HepG2 (cell line): Measurements from ENCODE around the gene SHLD1.

Experiments used
- CBX1 ChIP-seq: IDR thresholded peaks from one replicate; pipeline ENCODE4 v1.6.1; 2016; ENCODE audit warnings: antibody characterized with exemption, low read depth
- CBX5 ChIP-seq: sonication (generic); formaldehyde crosslinking; IDR thresholded peaks from 2 replicates; pipeline ENCODE4 v1.4.0; 2020; ENCODE audit warnings: missing genetic modification reagents, borderline replicate concordance
- CEBPB ChIP-seq: IDR thresholded peaks from 2 replicates; pipeline ENCODE4 v1.6.1; 2011; ENCODE audit warnings: low read depth, low read length, improper control_type of control experiment, borderline replicate concordance
- CREB1 ChIP-seq, 2 experiments: fragments of 450-650 bp in 1 of 2; IDR thresholded peaks; 2 replicates each; pipeline ENCODE4 v1.6.1; 2016 to 2017; ENCODE audit warnings: control low read depth in 1 of 2, mild to moderate bottlenecking in 1 of 2, missing compliant biosample characterization in 1 of 2, missing genetic modification characterization in 1 of 2
- CTCF ChIP-seq: sonication (generic); formaldehyde crosslinking; IDR thresholded peaks from 2 replicates; pipeline ENCODE4 v1.5.0; 2020; ENCODE audit warnings: mild to moderate bottlenecking, missing genetic modification reagents, moderate library complexity
- E2F1 ChIP-seq: sonication (generic); formaldehyde crosslinking; IDR thresholded peaks from 2 replicates; pipeline ENCODE4 v1.5.0; 2020; ENCODE audit warnings: missing genetic modification reagents
- LCORL ChIP-seq, 2 experiments: fragments of 450-650 bp in 1 of 2; sonication (generic) in 1 of 2; formaldehyde crosslinking in 1 of 2; IDR thresholded peaks; 2 replicates each; pipeline versions ENCODE4 v1.5.0 to v1.6.1; 2017 to 2020; ENCODE audit warnings: antibody characterized with exemption in 1 of 2, missing genetic modification reagents in 1 of 2
- POLR2AphosphoS5 ChIP-seq: IDR thresholded peaks from 2 replicates; pipeline ENCODE4 v1.6.1; 2012; ENCODE audit warnings: low read depth, low read length
- REST ChIP-seq, 2 experiments: IDR thresholded peaks; 2 replicates each; pipeline ENCODE4 v1.6.1; 2011 to 2012; ENCODE audit warnings: low read length in 2 of 2, borderline replicate concordance in 1 of 2, low read depth in 1 of 2, mild to moderate bottlenecking in 1 of 2, moderate library complexity in 1 of 2
- ZNF619 ChIP-seq: sonication (generic); formaldehyde crosslinking; IDR thresholded peaks from 2 replicates; pipeline ENCODE4 v1.4.0; 2020; ENCODE audit warnings: mild to moderate bottlenecking, missing genetic modification reagents

GRCh38 chr20:5893621-5894020, 143.4 kb downstream of the SHLD1 start:
- TF ChIP-seq ZNF619 (CRISPR knock-in tag) (no peak), CBX1 (no peak), CTCF (CRISPR knock-in tag) (no peak), POLR2AphosphoS5 (no peak), REST (IDR thresholded peaks at IDR 0.05; ENCODE audit: borderline replicate concordance in 1 of 2, low read depth in 1 of 2, low read length in 2 of 2) (no peak), LCORL (IDR thresholded peaks at IDR 0.05) (no peak), LCORL (CRISPR knock-in tag; IDR thresholded peaks at IDR 0.05) (no peak), E2F1 (CRISPR knock-in tag) (no peak), CBX5 (CRISPR knock-in tag) (no peak), CEBPB (no peak), CREB1 (IDR thresholded peaks at IDR 0.05) (no peak), CREB1 (CRISPR knock-in tag; IDR thresholded peaks at IDR 0.05) (no peak)
